ENCODE data around the gene ROR1.

Gene ROR1

GRCh38 chr1:64163431-64163830, 389.6 kb downstream of the ROR1 start:
- Histone ChIP-seq H3K9me3 (no peaks in the 10 kb centered on the region), H3K4me3 (ENCODE audit: low read depth, low read length) (no peak overlapping the region), H3K27me3 (no peaks in the 10 kb centered on the region), H3K36me3 (no peaks in the 10 kb centered on the region), H3K4me1 (peaks cover 3% of the 10 kb centered on the region; the same call in 1 of the 2 replicates)
- DNase-seq: no peak
- TF ChIP-seq CTCF (IDR thresholded peaks at IDR 0.05; ENCODE audit: low read depth, low read length): no peak

- peak; percentile 57 for TF ChIP-seq CTCF (IDR thresholded peaks at IDR 0.05; ENCODE audit: low read depth, low read length)
- no peak for DNase-seq
- peaks cover 3% of the 10 kb centered on the region; the same call in 1 of the 2 replicates for H3K36me3 ChIP-seq
Measured at GRCh38 chr1:64163970-64164369, 390.2 kb downstream of the ROR1 start.

GRCh38 chr1:64166629-64167028, 392.8 kb downstream of the ROR1 start:
- Histone ChIP-seq H3K4me3 (ENCODE audit: low read depth, low read length) (no peak overlapping the region), H3K9me3 (no peaks in the 10 kb centered on the region), H3K4me1 (peaks cover 3% of the 10 kb centered on the region), H3K27me3 (no peaks in the 10 kb centered on the region), H3K36me3 (peaks cover 3% of the 10 kb centered on the region; the same call in 1 of the 2 replicates)
- no peak for DNase-seq
- no peak for TF ChIP-seq CTCF (IDR thresholded peaks at IDR 0.05; ENCODE audit: low read depth, low read length)

More at GRCh38 chr1:64163970-64164369, 390.2 kb downstream of the ROR1 start:
- Histone ChIP-seq H3K4me3 (ENCODE audit: low read depth, low read length) (no peak overlapping the region), H3K27me3 (no peaks in the 10 kb centered on the region), H3K4me1 (peaks cover 3% of the 10 kb centered on the region; the same call in 1 of the 2 replicates), H3K9me3 (no peaks in the 10 kb centered on the region)

- no peaks in the 10 kb centered on the region for H3K9me3 ChIP-seq
- TF ChIP-seq CTCF (IDR thresholded peaks at IDR 0.05; ENCODE audit: low read depth, low read length): no peak
- no peak for DNase-seq
- H3K27me3 ChIP-seq: no peaks in the 10 kb centered on the region
- peaks cover 3% of the 10 kb centered on the region for H3K4me1 ChIP-seq
- peaks cover 3% of the 10 kb centered on the region; the same call in 1 of the 2 replicates for H3K36me3 ChIP-seq
- no peak overlapping the region for H3K4me3 ChIP-seq (ENCODE audit: low read depth, low read length)
Measured at GRCh38 chr1:64167176-64167575, 393.4 kb downstream of the ROR1 start.

- Histone ChIP-seq H3K9me3 (no peaks in the 10 kb centered on the region), H3K4me1 (peaks cover 8% of the 10 kb centered on the region), H3K36me3 (peaks cover 3% of the 10 kb centered on the region; the same call in 1 of the 2 replicates), H3K4me3 (ENCODE audit: low read depth, low read length) (peak overlapping the region; percentile 30), H3K27me3 (no peaks in the 10 kb centered on the region)
- peak; percentile 29 for DNase-seq
- TF ChIP-seq CTCF (IDR thresholded peaks at IDR 0.05; ENCODE audit: low read depth, low read length): no peak
Measured at GRCh38 chr1:64171246-64171645, 397.4 kb downstream of the ROR1 start.

- Histone ChIP-seq H3K9me3 (no peaks in the 10 kb centered on the region), H3K4me1 (peaks cover 8% of the 10 kb centered on the region), H3K36me3 (peaks cover 3% of the 10 kb centered on the region; the same call in 1 of the 2 replicates), H3K27me3 (no peaks in the 10 kb centered on the region), H3K4me3 (ENCODE audit: low read depth, low read length) (peak overlapping the region; percentile 30)
- DNase-seq: no peak
- TF ChIP-seq CTCF (IDR thresholded peaks at IDR 0.05; ENCODE audit: low read depth, low read length): no peak
Measured at GRCh38 chr1:64171797-64172281, 398.0 kb downstream of the ROR1 start.
